HepG2 (cell line): ENCODE results near the gene RNF114. TPM values are rescaled to one million over a fixed set of nuclear protein-coding genes. Genes with fewer than 3 reads are reported as not detected.
A peak's percentile ranks its signal among the peaks of the same experiment; 100 is the strongest.

Experiments
- AKAP8 ChIP-seq: sonication (generic); formaldehyde crosslinking; IDR thresholded peaks from 2 replicates; pipeline ENCODE4 v1.5.1; 2020; ENCODE audit warnings: mild to moderate bottlenecking, missing genetic modification reagents
- ARID2 ChIP-seq: sonication (generic); formaldehyde crosslinking; IDR thresholded peaks from 2 replicates; pipeline ENCODE4 v1.8.1; 2022; ENCODE audit warnings: mild to moderate bottlenecking, missing genetic modification reagents, borderline replicate concordance
- CEBPZ ChIP-seq: IDR thresholded peaks from 2 replicates; pipeline ENCODE4 v1.6.1; 2012; ENCODE audit warnings: low read length, improper control_type of control experiment
- CENPX ChIP-seq: sonication (generic); formaldehyde crosslinking; IDR thresholded peaks from 2 replicates; pipeline ENCODE4 v1.9.0; 2021; ENCODE audit warnings: mild to moderate bottlenecking, missing genetic modification reagents, moderate library complexity
- CHCHD3 ChIP-seq: sonication (generic); formaldehyde crosslinking; IDR thresholded peaks from 2 replicates; pipeline ENCODE4 v1.8.0; 2022; ENCODE audit warnings: mild to moderate bottlenecking, missing genetic modification reagents, moderate library complexity
- EP300 ChIP-seq, 3 experiments: sonication (generic) in 1 of 3; formaldehyde crosslinking in 1 of 3; IDR thresholded peaks; 2 replicates each; pipeline versions ENCODE4 v1.5.1 to v1.6.1; 2011 to 2020; ENCODE audit warnings: low read depth in 2 of 3, low read length in 2 of 3, borderline replicate concordance in 1 of 3, improper control_type of control experiment in 1 of 3, mild to moderate bottlenecking in 1 of 3, missing genetic modification reagents in 1 of 3, moderate library complexity in 1 of 3
- FOXK2 ChIP-seq: fragments of 450-650 bp; IDR thresholded peaks from 2 replicates; pipeline ENCODE4 v1.6.1; 2016
- IRF1 ChIP-seq: sonication (generic); formaldehyde crosslinking; IDR thresholded peaks from 2 replicates; pipeline ENCODE4 v1.4.0; 2020; ENCODE audit warnings: low read depth, mild to moderate bottlenecking, missing genetic modification reagents
- MYC ChIP-seq: sonication (generic); formaldehyde crosslinking; IDR thresholded peaks from 2 replicates; pipeline ENCODE4 v1.9.0; 2021; ENCODE audit warnings: missing genetic modification reagents, borderline replicate concordance
- PRMT3 ChIP-seq: sonication (generic); formaldehyde crosslinking; IDR thresholded peaks from 2 replicates; pipeline ENCODE4 v1.8.1; 2022; ENCODE audit warnings: low read depth, mild to moderate bottlenecking, moderate library complexity, missing genetic modification reagents, borderline replicate concordance
- YY1 ChIP-seq: IDR thresholded peaks from 2 replicates; pipeline ENCODE4 v1.6.1; 2011; ENCODE audit warnings: low read length, low read depth, moderate library complexity, mild to moderate bottlenecking; ENCODE audit not compliant: insufficient read depth, insufficient replicate concordance
- ZBED4 ChIP-seq: sonication (generic); formaldehyde crosslinking; IDR thresholded peaks from 2 replicates; pipeline ENCODE4 v1.4.0; 2020; ENCODE audit warnings: missing genetic modification reagents, borderline replicate concordance
- ZBTB49 ChIP-seq: sonication (generic); formaldehyde crosslinking; IDR thresholded peaks from 2 replicates; pipeline ENCODE4 v1.4.0; 2020; ENCODE audit warnings: missing genetic modification reagents, borderline replicate concordance
- ZNF629 ChIP-seq: sonication (generic); formaldehyde crosslinking; conservative IDR thresholded peaks from 2 replicates; pipeline ENCODE4 v1.5.0; 2020; ENCODE audit warnings: missing genetic modification reagents
- ZNF639 ChIP-seq: conservative IDR thresholded peaks from 2 replicates; pipeline ENCODE4 v1.6.1; 2018; ENCODE audit warnings: missing genetic modification reagents
- polyA plus RNA-seq, 8 experiments: library from polyadenylated mRNA; depleted of rRNA in 3 of 8; stranded (reverse) in 7 of 8; unstranded in 1 of 8; fragments of >200 nt; fragmentation: Illumina TruSeq in 4 of 8; extraction: Trizol in 4 of 8; gene quantifications; 2 replicates each; pipeline versions ENCODE4 v1.2.1 to v1.2.3, GENCODE V29; 2011 to 2016; ENCODE audit warnings: low read depth in 4 of 8, missing spikeins in 1 of 8, mixed read lengths in 1 of 8; ENCODE audit not compliant: insufficient read depth in 1 of 8
- total RNA-seq, 5 experiments: library from RNA; depleted of rRNA; stranded (reverse); fragments of >200 nt; fragmentation: Illumina TruSeq; extraction: Trizol; gene quantifications; 2 replicates each; pipeline ENCODE4 v1.2.3, GENCODE V29; 2016; ENCODE audit warnings: low read depth in 1 of 5

RNF114 gene
- total and polyA plus RNA-seq, 2 of the 13 experiments (the other 11 are each of a cell fraction or from before 2014, with no cell fraction given): 119 to 126 TPM

GRCh38 chr20:49915380-49916145 lies 20.6 kb upstream of the RNF114 start, which contains the start of gene SPATA2 (continued):
- peak; percentile 93; the same call in 1 of the 2 replicates for TF ChIP-seq ZBTB49 (CRISPR knock-in tag)
- TF ChIP-seq YY1: peak; percentile 79
- peak; percentile 97 for TF ChIP-seq ARID2 (CRISPR knock-in tag)
- no peak for TF ChIP-seq CEBPZ
- peak; percentile 95 for TF ChIP-seq ZNF639 (CRISPR knock-in tag)
- no peak; the same call in 1 of the 2 replicates for TF ChIP-seq ZBED4 (CRISPR knock-in tag)
- no peak for TF ChIP-seq IRF1 (CRISPR knock-in tag)
- 0 out of 4 replicates have a peak, but pooled peaks of 1 of the 2 experiments have one; percentile 8 for TF ChIP-seq EP300 (IDR thresholded peaks at IDR 0.05; ENCODE audit: low read depth in 2 of 2, low read length in 2 of 2)
- peak; percentile 44 for TF ChIP-seq EP300 (CRISPR knock-in tag; IDR thresholded peaks at IDR 0.05; ENCODE audit: borderline replicate concordance)
- peak; percentile 54; the same call in 1 of the 2 replicates for TF ChIP-seq AKAP8
- TF ChIP-seq CHCHD3 (CRISPR knock-in tag): 0 out of 2 replicates have a peak, but pooled peaks have one; percentile 58
- no peak for TF ChIP-seq PRMT3 (CRISPR knock-in tag)
- TF ChIP-seq MYC: peak; percentile 84
- TF ChIP-seq CENPX (CRISPR knock-in tag): no peak
- TF ChIP-seq FOXK2: peak; percentile 75
- peak; percentile 99 for TF ChIP-seq ZNF629 (CRISPR knock-in tag)
